ENCODE data around the gene CCL28.
"Not testable (repeated sequence)": the region's sequence is repeated elsewhere in the genome, so short reads cannot be mapped to it uniquely, and the experiment has no call there.

CCL28 gene, protein sequence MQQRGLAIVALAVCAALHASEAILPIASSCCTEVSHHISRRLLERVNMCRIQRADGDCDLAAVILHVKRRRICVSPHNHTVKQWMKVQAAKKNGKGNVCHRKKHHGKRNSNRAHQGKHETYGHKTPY

DNA sequence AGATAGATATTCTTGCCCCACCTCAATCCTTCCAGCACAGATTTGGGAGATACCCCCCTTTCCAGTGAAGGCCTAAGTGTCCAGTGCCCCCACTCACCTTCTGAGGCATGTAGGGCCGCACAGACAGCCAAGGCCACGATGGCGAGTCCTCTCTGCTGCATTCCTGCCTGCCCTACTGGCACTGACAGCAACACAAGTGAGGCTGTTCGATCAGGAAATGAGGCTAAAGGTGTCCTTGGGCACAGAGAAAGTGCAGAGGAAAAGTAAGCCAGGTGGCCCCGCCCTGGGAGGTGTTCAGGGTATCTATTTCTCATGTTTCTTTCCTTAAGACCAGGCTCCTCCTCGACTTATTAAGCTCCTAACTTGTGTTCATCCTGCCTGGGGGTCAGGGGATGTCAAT lies at the start of gene CCL28:
Gene CCL28 (minus strand): TSS at position 236 of the 400 bp plus-strand sequence. CDS start 75 bp downstream, at position 161.
- Mint-ChIP-seq H3K9me3 (no peaks in the 10 kb centered on the region), H3K27me3 (no peaks in the 10 kb centered on the region), H3K4me3 (no peak within 1 kb of the TSS), H3K36me3 (ENCODE audit: low read depth) (no peaks in the 10 kb centered on the region), H3K27ac (no peak within 1 kb of the TSS), H3K4me1 (ENCODE audit: low read depth) (no peaks in the 10 kb centered on the region)
- intact Hi-C loops (cut with micrococcal nuclease): no loop called here

DNA sequence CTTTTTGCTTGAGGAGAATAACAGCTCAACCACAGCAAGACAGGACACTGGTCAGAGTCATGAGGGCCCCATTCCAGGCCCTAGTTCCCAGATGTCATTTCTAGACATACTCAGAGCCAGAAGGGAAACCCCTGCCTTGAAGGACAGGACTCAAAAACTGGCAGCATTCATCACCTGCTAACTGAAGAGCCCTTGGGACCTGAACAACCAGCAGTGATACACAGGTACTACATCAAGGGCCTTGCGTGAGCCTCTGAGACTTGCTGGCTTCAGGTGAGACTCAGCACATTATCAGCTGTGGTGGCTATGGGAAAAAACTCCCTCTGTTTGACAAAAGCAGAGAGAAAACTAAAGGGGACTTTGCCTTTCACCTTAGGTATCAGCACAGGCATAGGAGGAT lies 48.9 kb upstream of the CCL28 start:
- H3K27me3 Mint-ChIP-seq: no peaks in the 10 kb centered on the region
- H3K27ac Mint-ChIP-seq: no peak overlapping the region
- H3K9me3 Mint-ChIP-seq: peaks cover 30% of the 10 kb centered on the region
- no peak overlapping the region for H3K4me3 Mint-ChIP-seq
- H3K36me3 Mint-ChIP-seq (ENCODE audit: low read depth): peaks cover 50% of the 10 kb centered on the region
- H3K4me1 Mint-ChIP-seq (ENCODE audit: low read depth): no peaks in the 10 kb centered on the region
- intact Hi-C loops (cut with micrococcal nuclease): no loop called here

DNA sequence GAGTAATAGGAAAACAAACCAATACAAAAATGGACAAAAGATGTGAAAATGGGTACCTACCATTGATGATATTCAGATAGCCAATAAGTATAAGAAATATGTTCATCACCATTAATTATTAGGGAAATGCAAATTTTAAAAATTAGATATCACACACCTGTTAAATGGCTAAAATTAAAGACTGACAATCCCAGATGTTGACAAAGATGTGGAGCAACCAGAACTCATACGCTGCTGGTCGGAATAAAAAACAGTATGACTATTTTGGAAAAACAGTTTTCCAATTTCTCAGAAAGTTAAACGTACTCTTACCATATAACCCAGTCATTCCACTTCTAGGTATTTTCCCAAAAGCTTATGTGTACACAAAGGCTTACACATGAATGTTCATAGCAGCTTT lies 44.4 kb upstream of the CCL28 start:
- intact Hi-C loops (cut with micrococcal nuclease): no loop called here
- no peak overlapping the region for H3K27ac Mint-ChIP-seq
- H3K36me3 Mint-ChIP-seq (ENCODE audit: low read depth): peaks cover 45% of the 10 kb centered on the region
- H3K4me1 Mint-ChIP-seq (ENCODE audit: low read depth): no peaks in the 10 kb centered on the region
- no peak overlapping the region for H3K4me3 Mint-ChIP-seq
- H3K9me3 Mint-ChIP-seq: peaks cover 20% of the 10 kb centered on the region
- no peaks in the 10 kb centered on the region for H3K27me3 Mint-ChIP-seq

DNA sequence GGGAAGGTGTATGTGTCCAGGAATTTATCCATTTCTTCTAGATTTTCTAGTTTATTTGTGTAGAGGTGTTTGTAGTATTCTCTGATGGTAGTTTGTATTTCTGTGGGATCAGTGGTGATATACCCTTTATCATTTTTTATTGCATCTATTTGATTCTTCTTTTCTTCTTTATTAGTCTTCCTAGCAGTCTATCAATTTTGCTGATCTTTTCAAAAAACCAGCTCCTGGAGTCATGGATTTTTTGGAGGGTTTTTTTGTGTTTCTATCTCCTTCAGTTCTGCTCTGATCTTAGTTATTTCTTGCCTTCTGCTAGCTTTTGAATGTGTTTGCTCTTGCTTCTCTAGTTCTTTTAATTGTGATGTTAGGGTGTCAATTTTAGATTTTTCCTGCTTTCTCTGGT lies 29.4 kb upstream of the CCL28 start:
- H3K27me3 Mint-ChIP-seq; H3K4me3 Mint-ChIP-seq; H3K27ac Mint-ChIP-seq; intact Hi-C loops (cut with micrococcal nuclease): not testable (repeated sequence)
- H3K4me1 Mint-ChIP-seq (ENCODE audit: low read depth): peaks cover 11% of the 10 kb centered on the region
- H3K36me3 Mint-ChIP-seq (ENCODE audit: low read depth): peaks cover 36% of the 10 kb centered on the region
- peaks cover 37% of the 10 kb centered on the region for H3K9me3 Mint-ChIP-seq

DNA sequence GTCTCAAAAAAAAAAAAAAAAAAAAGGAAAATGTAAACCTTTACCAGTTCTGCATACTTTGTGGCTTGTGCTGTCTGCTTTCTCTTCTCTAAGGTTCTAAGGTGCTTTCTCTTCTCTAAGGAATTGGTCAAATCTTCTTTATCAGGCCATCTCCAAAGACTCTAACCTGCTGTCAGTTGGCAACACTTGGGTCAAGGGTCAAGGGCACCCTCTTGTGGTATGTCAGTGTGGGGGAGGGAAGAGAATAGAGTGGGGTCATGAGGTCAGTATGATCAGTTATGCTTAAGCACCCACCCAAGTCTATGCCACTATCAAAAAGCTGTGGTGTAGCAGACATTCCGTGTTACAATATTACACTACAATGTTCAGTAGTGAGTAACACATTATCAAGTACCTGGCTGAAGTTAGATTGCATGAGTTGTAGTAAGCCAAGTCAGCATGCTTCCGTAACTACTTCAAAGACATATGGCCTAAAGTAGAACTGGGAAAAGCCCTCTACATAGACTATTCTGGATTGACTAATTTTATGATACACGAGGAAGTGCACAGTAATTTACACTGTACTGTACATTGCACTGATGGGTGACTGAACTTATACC lies 25.0 kb upstream of the CCL28 start:
- H3K4me3 Mint-ChIP-seq: no peak overlapping the region
- H3K36me3 Mint-ChIP-seq (ENCODE audit: low read depth): peaks cover 6% of the 10 kb centered on the region
- H3K27me3 Mint-ChIP-seq: no peaks in the 10 kb centered on the region
- H3K4me1 Mint-ChIP-seq (ENCODE audit: low read depth): peaks cover 16% of the 10 kb centered on the region
- intact Hi-C loops (cut with micrococcal nuclease): no loop called here
- peaks cover 21% of the 10 kb centered on the region for H3K9me3 Mint-ChIP-seq
- no peak overlapping the region for H3K27ac Mint-ChIP-seq

DNA sequence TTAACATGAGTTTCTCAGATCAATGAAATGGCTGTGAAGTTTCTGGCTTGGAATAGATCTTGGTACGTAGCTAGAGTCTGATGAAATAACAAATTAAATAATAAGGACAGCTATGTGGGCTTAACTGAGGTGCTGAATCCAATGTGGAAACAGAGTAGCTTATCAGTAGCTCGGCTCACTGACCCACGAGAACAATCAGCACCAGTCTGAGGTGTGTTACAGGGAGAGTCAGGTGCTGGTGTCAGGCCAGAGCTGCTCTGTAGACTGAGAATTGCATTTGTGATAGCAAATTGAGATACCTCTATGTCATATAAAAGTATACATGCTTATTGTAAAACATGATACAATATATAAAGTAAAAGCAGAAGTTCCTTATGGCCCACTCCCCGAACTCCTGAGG lies 21.2 kb upstream of the CCL28 start:
- H3K27ac Mint-ChIP-seq: no peak overlapping the region
- H3K4me3 Mint-ChIP-seq: no peak overlapping the region
- H3K36me3 Mint-ChIP-seq (ENCODE audit: low read depth): no peaks in the 10 kb centered on the region
- no peaks in the 10 kb centered on the region for H3K9me3 Mint-ChIP-seq
- intact Hi-C loops (cut with micrococcal nuclease): no loop called here
- H3K27me3 Mint-ChIP-seq: no peaks in the 10 kb centered on the region
- H3K4me1 Mint-ChIP-seq (ENCODE audit: low read depth): peaks cover 5% of the 10 kb centered on the region

DNA sequence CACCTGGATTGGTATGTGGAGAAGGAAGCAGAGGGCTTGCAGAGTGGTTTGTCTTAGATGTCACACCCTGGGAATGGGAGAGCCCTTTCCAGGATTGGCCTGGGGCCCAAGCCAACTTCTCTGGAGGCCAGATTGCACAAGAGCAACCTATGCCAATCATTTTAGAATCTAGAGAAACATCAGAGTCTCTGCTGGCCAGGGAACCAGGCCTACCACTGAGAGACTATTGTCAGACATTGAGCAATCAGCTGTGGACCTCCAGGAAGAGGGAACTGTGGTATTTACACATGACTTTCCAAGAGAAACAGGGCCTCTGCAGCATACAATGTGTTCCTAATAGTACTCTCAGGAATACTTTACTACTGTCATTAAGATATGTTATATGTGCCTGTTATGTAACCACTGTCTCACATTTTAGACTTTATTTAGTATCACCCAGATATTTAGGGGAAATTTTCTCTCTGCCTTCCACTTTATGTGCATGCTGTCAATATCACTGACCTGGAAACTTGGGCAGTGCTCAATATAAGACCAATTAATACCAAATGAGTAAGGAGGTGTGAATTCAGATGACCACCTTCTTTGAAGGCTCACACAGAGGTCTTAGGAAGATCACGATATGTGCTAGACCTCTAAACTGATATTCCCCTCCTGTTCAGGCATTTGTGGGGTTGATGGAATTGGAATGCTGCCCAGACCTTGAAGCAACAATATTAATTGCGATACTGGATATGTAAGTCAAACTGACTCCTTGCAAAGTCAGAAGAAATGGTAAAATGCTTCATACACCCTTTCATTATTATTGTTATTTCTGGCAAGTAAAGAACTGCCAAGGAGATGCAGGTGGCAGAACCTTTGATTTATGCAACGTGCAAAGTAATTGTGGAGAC lies 20.5 kb upstream of the CCL28 start:
- intact Hi-C loops (cut with micrococcal nuclease): no loop called here
- Mint-ChIP-seq H3K27me3 (no peaks in the 10 kb centered on the region), H3K9me3 (no peaks in the 10 kb centered on the region), H3K4me3 (no peak overlapping the region), H3K4me1 (ENCODE audit: low read depth) (peaks cover 5% of the 10 kb centered on the region), H3K27ac (no peak overlapping the region), H3K36me3 (ENCODE audit: low read depth) (no peaks in the 10 kb centered on the region)

DNA sequence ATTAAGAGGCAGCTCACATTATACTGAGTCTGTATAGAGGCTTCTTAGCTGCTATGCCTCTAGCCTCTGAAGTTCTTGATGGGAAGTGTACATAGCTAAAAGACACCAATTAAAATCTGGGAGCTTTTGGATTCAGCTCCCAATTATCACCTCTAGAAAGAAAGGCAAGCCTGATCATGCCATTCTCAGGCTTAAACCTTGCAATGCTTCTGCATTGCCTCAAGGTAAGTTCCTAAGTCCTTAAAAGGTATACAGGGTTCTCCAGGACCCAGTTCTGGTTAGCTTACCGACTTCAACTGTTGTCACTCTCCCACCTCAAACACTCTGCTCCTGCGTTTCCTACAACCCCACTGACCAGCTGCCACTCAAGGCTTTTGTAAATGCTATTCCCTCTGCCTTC lies 17.5 kb upstream of the CCL28 start:
- intact Hi-C loops (cut with micrococcal nuclease): no loop called here
- H3K4me1 Mint-ChIP-seq (ENCODE audit: low read depth): peaks cover 5% of the 10 kb centered on the region
- H3K4me3 Mint-ChIP-seq: no peak overlapping the region
- H3K27ac Mint-ChIP-seq: no peak overlapping the region
- H3K36me3 Mint-ChIP-seq (ENCODE audit: low read depth): no peaks in the 10 kb centered on the region
- H3K27me3 Mint-ChIP-seq: no peaks in the 10 kb centered on the region
- H3K9me3 Mint-ChIP-seq: no peaks in the 10 kb centered on the region

DNA sequence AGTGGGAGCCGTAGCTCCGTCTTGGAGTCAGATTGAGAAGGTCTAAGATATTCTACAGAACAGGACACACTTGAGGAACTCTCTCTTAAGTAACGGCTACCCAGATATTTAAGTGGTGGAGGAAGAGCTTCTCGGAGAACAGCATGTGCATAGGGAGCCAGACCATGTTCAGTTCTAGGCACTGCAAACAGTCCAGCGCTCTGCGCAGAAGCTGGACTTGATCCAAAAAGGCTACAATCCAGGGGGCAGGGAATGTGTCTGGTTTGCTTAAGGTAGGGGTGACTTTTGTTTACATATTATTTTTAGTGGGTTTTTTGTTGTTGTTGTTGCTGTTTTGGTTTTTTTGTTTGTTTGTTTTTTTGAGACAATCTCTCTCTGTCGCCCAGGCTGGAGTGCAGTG lies 16.8 kb upstream of the CCL28 start:
- Mint-ChIP-seq H3K27me3 (no peaks in the 10 kb centered on the region), H3K36me3 (ENCODE audit: low read depth) (no peaks in the 10 kb centered on the region)

DNA sequence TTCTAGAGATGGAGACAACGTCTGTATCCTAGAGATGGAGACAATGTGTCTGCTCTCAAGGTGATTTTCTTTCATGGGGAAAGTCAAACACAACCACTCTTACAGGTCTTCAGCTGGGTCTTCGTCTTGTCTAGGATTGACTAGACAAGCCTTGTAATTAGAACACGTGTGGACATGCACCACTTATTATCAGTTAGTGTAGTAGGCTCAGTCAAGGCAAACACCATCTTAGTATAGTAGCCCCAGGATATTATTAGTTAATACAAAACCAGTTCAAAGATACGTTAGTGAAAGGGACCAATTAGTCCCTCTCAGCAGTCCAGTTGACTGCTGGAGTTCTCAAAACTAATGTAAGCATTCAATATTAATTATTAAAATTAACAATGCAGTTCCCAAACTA lies 15.1 kb upstream of the CCL28 start:
- no peaks in the 10 kb centered on the region for H3K36me3 Mint-ChIP-seq (ENCODE audit: low read depth)
- no peaks in the 10 kb centered on the region for H3K27me3 Mint-ChIP-seq
- peaks cover under 1% of the 10 kb centered on the region for H3K4me1 Mint-ChIP-seq (ENCODE audit: low read depth)
- intact Hi-C loops (cut with micrococcal nuclease): no loop called here
- no peak overlapping the region for H3K4me3 Mint-ChIP-seq
- no peak overlapping the region for H3K27ac Mint-ChIP-seq
- no peaks in the 10 kb centered on the region for H3K9me3 Mint-ChIP-seq

More for the DNA sequence above, 16.8 kb upstream of the CCL28 start:
- peaks cover 5% of the 10 kb centered on the region for H3K4me1 Mint-ChIP-seq (ENCODE audit: low read depth)
- H3K4me3 Mint-ChIP-seq: no peak overlapping the region
- no peak overlapping the region for H3K27ac Mint-ChIP-seq
- no peaks in the 10 kb centered on the region for H3K9me3 Mint-ChIP-seq
- intact Hi-C loops (cut with micrococcal nuclease): no loop called here

DNA sequence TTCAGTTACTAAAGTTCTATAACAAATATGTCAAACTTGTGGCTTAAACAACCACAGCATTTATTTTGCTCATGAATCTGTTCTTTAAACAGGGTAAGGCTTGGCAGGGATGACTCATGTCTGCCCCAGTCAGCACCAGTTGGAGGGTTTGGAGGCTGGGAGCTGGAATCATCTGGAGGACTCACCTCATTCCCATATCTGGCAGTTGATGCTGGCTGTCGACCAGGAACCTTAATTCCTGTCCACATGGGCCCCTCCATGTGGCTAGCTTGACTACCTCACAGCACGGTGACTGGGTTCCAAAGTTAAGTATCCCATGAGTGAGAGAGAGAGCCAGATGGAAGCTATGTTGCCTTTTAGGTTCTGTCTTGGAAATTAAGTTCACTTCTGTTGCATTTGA lies 13.8 kb upstream of the CCL28 start:
- Mint-ChIP-seq H3K4me3 (no peak overlapping the region), H3K9me3 (no peaks in the 10 kb centered on the region), H3K27me3 (no peaks in the 10 kb centered on the region), H3K36me3 (ENCODE audit: low read depth) (no peaks in the 10 kb centered on the region), H3K27ac (no peak overlapping the region), H3K4me1 (ENCODE audit: low read depth) (no peaks in the 10 kb centered on the region)
- intact Hi-C loops (cut with micrococcal nuclease): no loop called here

DNA sequence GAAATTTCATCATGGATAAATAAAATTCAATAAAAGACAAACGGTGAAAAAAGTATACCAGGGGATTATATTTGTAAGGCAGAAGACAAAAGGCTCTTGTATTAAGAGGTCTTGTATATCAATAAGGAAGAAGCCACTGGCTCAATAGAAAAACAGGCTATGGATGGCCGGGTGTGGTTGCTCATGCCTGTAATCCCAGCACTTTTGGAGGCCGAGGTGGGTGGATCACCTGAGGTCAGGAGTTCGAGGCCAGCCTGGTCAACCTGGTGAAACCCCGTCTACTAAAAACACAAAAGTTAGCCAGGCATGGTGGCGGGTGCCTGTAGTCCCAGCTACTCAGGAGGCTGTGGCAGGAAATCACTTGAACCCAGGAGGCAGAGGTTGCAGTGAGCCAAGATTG lies 10.9 kb upstream of the CCL28 start:
- H3K4me1 Mint-ChIP-seq (ENCODE audit: low read depth); H3K9me3 Mint-ChIP-seq; H3K27me3 Mint-ChIP-seq; H3K36me3 Mint-ChIP-seq (ENCODE audit: low read depth); H3K4me3 Mint-ChIP-seq; intact Hi-C loops (cut with micrococcal nuclease); H3K27ac Mint-ChIP-seq: not testable (repeated sequence)

DNA sequence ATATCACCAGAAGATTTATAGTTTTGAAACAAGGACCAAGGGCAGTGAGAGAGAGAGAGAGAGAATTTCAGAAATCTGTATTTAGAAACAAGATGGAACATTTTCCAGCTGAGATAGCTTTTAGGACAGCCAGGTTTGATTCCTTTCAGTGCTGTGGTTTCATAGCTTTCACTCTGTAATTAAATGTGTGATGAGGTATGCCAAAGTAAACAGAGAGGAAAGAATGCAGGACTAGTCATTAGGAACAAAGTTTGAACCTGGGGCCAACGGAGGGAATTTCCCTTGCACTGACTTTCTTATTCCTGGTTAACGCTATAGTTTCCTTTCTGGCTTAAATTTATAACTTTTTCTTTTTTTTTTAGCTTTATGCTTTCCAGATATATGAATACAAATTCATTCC lies 10.0 kb upstream of the CCL28 start:
- H3K27me3 Mint-ChIP-seq: no peaks in the 10 kb centered on the region
- no peaks in the 10 kb centered on the region for H3K9me3 Mint-ChIP-seq
- no peak overlapping the region for H3K27ac Mint-ChIP-seq
- H3K4me1 Mint-ChIP-seq (ENCODE audit: low read depth): no peaks in the 10 kb centered on the region
- no peak overlapping the region for H3K4me3 Mint-ChIP-seq
- intact Hi-C loops (cut with micrococcal nuclease): no loop called here
- H3K36me3 Mint-ChIP-seq (ENCODE audit: low read depth): no peaks in the 10 kb centered on the region

DNA sequence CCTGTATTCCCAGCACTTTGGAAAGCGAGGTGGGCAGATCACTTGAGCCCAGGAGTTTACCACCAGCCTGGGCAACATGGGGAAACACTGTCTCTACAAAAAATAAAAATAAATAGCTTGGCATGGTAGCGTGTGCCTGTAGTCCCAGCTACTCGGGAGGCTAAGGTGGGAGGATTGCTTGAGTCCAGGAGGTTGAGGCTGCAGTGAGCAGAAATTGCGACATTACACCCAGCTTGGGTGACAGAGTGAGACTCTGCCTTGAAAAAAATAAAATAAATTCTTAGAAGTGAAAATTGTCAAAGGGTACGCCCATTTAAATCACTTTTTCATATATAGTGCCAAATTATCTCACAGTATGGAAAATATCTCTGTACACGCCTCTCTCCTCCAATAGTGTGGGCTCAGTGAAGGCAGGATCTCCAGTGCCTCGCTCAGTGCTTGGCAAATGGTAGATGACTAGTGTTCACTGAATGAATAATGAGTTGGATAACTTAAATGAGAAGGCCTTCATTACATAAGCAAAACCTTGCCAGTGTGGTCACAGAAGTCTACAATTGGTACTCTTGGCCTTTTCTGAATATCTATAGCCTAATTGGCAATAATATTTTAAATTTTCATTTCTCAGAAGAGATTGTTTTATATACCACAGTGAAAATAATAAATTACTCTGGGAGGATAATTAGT lies 9.4 kb upstream of the CCL28 start:
- no peaks in the 10 kb centered on the region for H3K27me3 Mint-ChIP-seq
- no peaks in the 10 kb centered on the region for H3K4me1 Mint-ChIP-seq (ENCODE audit: low read depth)
- H3K9me3 Mint-ChIP-seq: no peaks in the 10 kb centered on the region
- no peak overlapping the region for H3K4me3 Mint-ChIP-seq
- intact Hi-C loops (cut with micrococcal nuclease): no loop called here
- H3K36me3 Mint-ChIP-seq (ENCODE audit: low read depth): no peaks in the 10 kb centered on the region
- no peak overlapping the region for H3K27ac Mint-ChIP-seq
